Measurements from ENCODE around the gene ZNF436.

GRCh38 chr1:23389837-23390321, 20.2 kb upstream of the ZNF436 start:
- no peak for TF ChIP-seq CTCF (IDR thresholded peaks at IDR 0.05)
- no peak for TF ChIP-seq POLR2A (IDR thresholded peaks at IDR 0.05)

Measured in Peyer's patch (tissue), 4 donors.